GM10266 (cell line): ENCODE results near the gene TARS3.

Experiments used
- DNase-seq: peaks from one replicate; pipeline ENCODE4 v3.0.0; 2012; ENCODE audit errors: extremely low spot score
- CTCF ChIP-seq: IDR thresholded peaks from 2 replicates; pipeline ENCODE4 v1.5.1; 2012; ENCODE audit warnings: mild to moderate bottlenecking, low read depth; ENCODE audit not compliant: control insufficient read depth, insufficient read depth; ENCODE audit errors: missing control alignments

The TARS3 gene

GRCh38 chr15:101621961-101622360, 102.3 kb downstream of the TARS3 start:
- DNase-seq, result no peak
- no peak for TF ChIP-seq CTCF

GRCh38 chr15:101620671-101621070, 103.6 kb downstream of the TARS3 start:
- TF ChIP-seq CTCF, result no peak
- no peak for DNase-seq

GRCh38 chr15:101619615-101619865, 104.7 kb downstream of the TARS3 start:
- TF ChIP-seq CTCF, result no peak
- no peak for DNase-seq

- TF ChIP-seq CTCF, result no peak
- DNase-seq, result no peak
These were observed 105.2 kb downstream of the TARS3 start for GRCh38 chr15:101618851-101619614.

- DNase-seq, result no peak
- no peak for TF ChIP-seq CTCF
These were observed 106.2 kb downstream of the TARS3 start for GRCh38 chr15:101618076-101618475.

GRCh38 chr15:101617390-101617965, 106.8 kb downstream of the TARS3 start:
- DNase-seq, result no peak
- no peak for TF ChIP-seq CTCF

GRCh38 chr15:101615986-101616848, 108.1 kb downstream of the TARS3 start:
- no peak for TF ChIP-seq CTCF
- DNase-seq, result no peak
